Measurements from ENCODE around the gene HBG2.

DNA sequence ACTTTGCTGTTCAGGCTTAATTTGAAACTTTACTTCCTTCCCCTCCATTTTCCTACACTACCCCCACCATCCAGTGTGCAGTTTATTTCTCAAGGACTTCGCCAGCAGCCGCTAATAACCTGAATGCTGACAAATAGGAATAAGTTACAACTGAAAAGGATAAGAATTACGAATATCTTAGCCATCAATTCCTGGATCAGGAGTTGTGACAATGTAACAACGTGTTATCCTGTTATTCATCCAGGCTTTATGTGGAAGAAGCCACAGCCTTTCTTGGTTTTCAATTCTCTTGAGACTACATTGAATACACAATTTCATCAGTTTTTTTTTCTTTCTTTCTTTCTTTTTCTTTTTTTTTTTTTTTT is 10.8 kb downstream of the HBG2 start:
- TF ChIP-seq, protein P1, sequence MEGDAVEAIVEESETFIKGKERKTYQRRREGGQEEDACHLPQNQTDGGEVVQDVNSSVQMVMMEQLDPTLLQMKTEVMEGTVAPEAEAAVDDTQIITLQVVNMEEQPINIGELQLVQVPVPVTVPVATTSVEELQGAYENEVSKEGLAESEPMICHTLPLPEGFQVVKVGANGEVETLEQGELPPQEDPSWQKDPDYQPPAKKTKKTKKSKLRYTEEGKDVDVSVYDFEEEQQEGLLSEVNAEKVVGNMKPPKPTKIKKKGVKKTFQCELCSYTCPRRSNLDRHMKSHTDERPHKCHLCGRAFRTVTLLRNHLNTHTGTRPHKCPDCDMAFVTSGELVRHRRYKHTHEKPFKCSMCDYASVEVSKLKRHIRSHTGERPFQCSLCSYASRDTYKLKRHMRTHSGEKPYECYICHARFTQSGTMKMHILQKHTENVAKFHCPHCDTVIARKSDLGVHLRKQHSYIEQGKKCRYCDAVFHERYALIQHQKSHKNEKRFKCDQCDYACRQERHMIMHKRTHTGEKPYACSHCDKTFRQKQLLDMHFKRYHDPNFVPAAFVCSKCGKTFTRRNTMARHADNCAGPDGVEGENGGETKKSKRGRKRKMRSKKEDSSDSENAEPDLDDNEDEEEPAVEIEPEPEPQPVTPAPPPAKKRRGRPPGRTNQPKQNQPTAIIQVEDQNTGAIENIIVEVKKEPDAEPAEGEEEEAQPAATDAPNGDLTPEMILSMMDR (IDR thresholded peaks at IDR 0.05; ENCODE audit: poor library complexity), result no peak
- TF ChIP-seq EZH2 (IDR thresholded peaks at IDR 0.05; ENCODE audit: borderline replicate concordance), result no peak
